Left renal pelvis (tissue), 4 donors: ENCODE measurements around the gene COL25A1. TPM values are rescaled to one million over a fixed set of nuclear protein-coding genes. Genes with fewer than 3 reads are reported as not detected.

Experiments used
- DNase-seq, 4 donors: peaks; one replicate each; pipeline ENCODE4 v3.0.0-alpha.2; 2013; ENCODE audit warnings: low read depth in 4 of 4, low spot score in 3 of 4
- polyA plus RNA-seq, 4 donors: library from polyadenylated mRNA; unstranded; fragments of 120-200 nt; gene quantifications; one replicate each; pipeline ENCODE4 v1.2.1, GENCODE V29; 2013; ENCODE audit not compliant: insufficient read length in 4 of 4

Gene COL25A1
- polyA plus RNA-seq, result 10 to 100 TPM; 12.5 to 28.5 (median 17.1) TPM

- peak; percentile 69 to 84 (median 72) for DNase-seq
Measured at GRCh38 chr4:109302361-109303139, at the start of gene COL25A1. Gene COL25A1, minus strand, starts transcription at chr4:109302658.

- DNase-seq, result no peak
Measured at GRCh38 chr4:109350121-109350520, 47.7 kb upstream of the COL25A1 start.

- DNase-seq, result no peak
Measured at GRCh38 chr4:109334129-109335105, 32.0 kb upstream of the COL25A1 start.

GRCh38 chr4:109332926-109333464 lies 30.5 kb upstream of the COL25A1 start:
- no peak for DNase-seq

- no peak for DNase-seq
Measured at GRCh38 chr4:109327641-109328040, 25.2 kb upstream of the COL25A1 start.

- DNase-seq, result no peak
Measured at GRCh38 chr4:109325698-109326097, 23.2 kb upstream of the COL25A1 start.

GRCh38 chr4:109323348-109323747 lies 20.9 kb upstream of the COL25A1 start:
- no peak for DNase-seq

- no peak for DNase-seq
Measured at GRCh38 chr4:109321232-109321631, 18.8 kb upstream of the COL25A1 start.

GRCh38 chr4:109319684-109320083 lies 17.2 kb upstream of the COL25A1 start:
- no peak for DNase-seq

GRCh38 chr4:109319156-109319555 lies 16.7 kb upstream of the COL25A1 start:
- no peak for DNase-seq

- DNase-seq, result no peak
Measured at GRCh38 chr4:109315818-109316217, 13.4 kb upstream of the COL25A1 start.

GRCh38 chr4:109315341-109315740 lies 12.9 kb upstream of the COL25A1 start:
- no peak for DNase-seq

- DNase-seq, result no peak
Measured at GRCh38 chr4:109313168-109314133, 11.0 kb upstream of the COL25A1 start.

GRCh38 chr4:109303140-109303496 lies 660 bp upstream of the COL25A1 start:
- DNase-seq, result peak in 3 of 4 donors; percentile 27 to 50 (median 31)

- DNase-seq, result peak in 2 of 4 donors; percentile 6 to 19
Measured at GRCh38 chr4:109301651-109302360, 652 bp downstream of the COL25A1 start.

GRCh38 chr4:109298279-109299010 lies 4.0 kb downstream of the COL25A1 start:
- peak in 1 of 4 donors; percentile 2 for DNase-seq

GRCh38 chr4:109296527-109296926 lies 5.9 kb downstream of the COL25A1 start:
- DNase-seq, result no peak

- DNase-seq, result no peak
Measured at GRCh38 chr4:109295081-109295480, 7.4 kb downstream of the COL25A1 start.
